Measurements from ENCODE around the gene TRAPPC10. TPM values are rescaled to one million over a fixed set of nuclear protein-coding genes. Genes with fewer than 3 reads are reported as not detected.

The TRAPPC10 gene
- total and polyA plus RNA-seq, 9 of the 15 experiments (the other 6 are each of a cell fraction or from before 2014, with no cell fraction given), result 1.1 to 33.8 (median 24.3) TPM

GRCh38 chr21:44017601-44018000 is 5.5 kb downstream of the TRAPPC10 start (continued):
- TF ChIP-seq ZBTB43 (CRISPR knock-in tag; IDR thresholded peaks at IDR 0.05), result no peak
- no peak for TF ChIP-seq ZBTB33 (CRISPR knock-in tag; IDR thresholded peaks at IDR 0.05)
- no peak for TF ChIP-seq ZNF507 (tag; conservative IDR thresholded peaks at IDR 0.05)
- peak; percentile 89 for TF ChIP-seq SMARCE1 (IDR thresholded peaks at IDR 0.05)
- peak; percentile 85 for TF ChIP-seq SMARCC2 (IDR thresholded peaks at IDR 0.05; ENCODE audit: low read depth)
- no peak for TF ChIP-seq ZNF699 (CRISPR knock-in tag; IDR thresholded peaks at IDR 0.05; ENCODE audit: insufficient replicate concordance)
- no peak for TF ChIP-seq RUNX1 (IDR thresholded peaks at IDR 0.05; ENCODE audit: low read depth)
- peak; percentile 71 for TF ChIP-seq LEF1 (IDR thresholded peaks at IDR 0.05)
- TF ChIP-seq DACH1 (IDR thresholded peaks at IDR 0.05; ENCODE audit: partially characterized antibody), result no peak
- TF ChIP-seq SNIP1 (IDR thresholded peaks at IDR 0.05; ENCODE audit: low read depth), result no peak
- no peak for TF ChIP-seq FOXJ2 (tag; IDR thresholded peaks at IDR 0.05)
- no peak for TF ChIP-seq ZNF778 (CRISPR knock-in tag; IDR thresholded peaks at IDR 0.05)
- no peak for TF ChIP-seq TFE3 (CRISPR knock-in tag; IDR thresholded peaks at IDR 0.05)
- peak; percentile 18; the same call in 1 of the 2 replicates for TF ChIP-seq HDAC2 (IDR thresholded peaks at IDR 0.05)
- TF ChIP-seq ZNF318 (IDR thresholded peaks at IDR 0.05; ENCODE audit: borderline replicate concordance in 1 of 2, low read depth in 1 of 2), result peak in 1 of 2 experiments; percentile 47; a peak in 1 of 4 replicates
- TF ChIP-seq DPF2 (IDR thresholded peaks at IDR 0.05), result peak; percentile 93
- TF ChIP-seq HNRNPLL (IDR thresholded peaks at IDR 0.05; ENCODE audit: low read depth, low read length, poor library complexity, severe bottlenecking), result no peak

Data from K562 (cell line).